BE2C (cell line): ENCODE results near the gene ORM2.

ENCODE experiments used
- DNase-seq: peaks from one replicate; pipeline ENCODE4 v3.0.0-alpha.2; 2020
- H3K27me3 ChIP-seq: fragments of 250-450 bp; sonication (Bioruptor Pico); 2 replicates; pipeline ENCODE4 v1.5.1; 2020; ENCODE audit warnings: mild to moderate bottlenecking
- H3K36me3 ChIP-seq: fragments of 250-450 bp; sonication (Bioruptor Pico); 2 replicates; pipeline ENCODE4 v1.5.1; 2020; ENCODE audit warnings: mild to moderate bottlenecking
- H3K4me1 ChIP-seq: fragments of 250-450 bp; sonication (Bioruptor Pico); 2 replicates; pipeline ENCODE4 v1.5.1; 2020
- H3K4me3 ChIP-seq: 2 replicates; pipeline ENCODE4 v1.5.1; 2011; ENCODE audit warnings: low read depth, low read length
- H3K9me3 ChIP-seq: fragments of 250-450 bp; sonication (Bioruptor Pico); 2 replicates; pipeline ENCODE4 v1.5.1; 2020
- CTCF ChIP-seq: IDR thresholded peaks from 2 replicates; pipeline ENCODE4 v1.5.1; 2012; ENCODE audit warnings: mild to moderate bottlenecking, low read depth, low read length

ORM2 gene

GRCh38 chr9:114310471-114311450, 18.9 kb upstream of the ORM2 start:
- no peaks in the 10 kb centered on the region for H3K36me3 ChIP-seq
- H3K9me3 ChIP-seq = no peaks in the 10 kb centered on the region
- no peak for TF ChIP-seq CTCF
- no peak overlapping the region for H3K4me3 ChIP-seq
- DNase-seq = no peak
- no peaks in the 10 kb centered on the region for H3K4me1 ChIP-seq
- H3K27me3 ChIP-seq = no peaks in the 10 kb centered on the region

- no peak for TF ChIP-seq CTCF
- H3K4me1 ChIP-seq = no peaks in the 10 kb centered on the region
- no peaks in the 10 kb centered on the region for H3K36me3 ChIP-seq
- H3K4me3 ChIP-seq = no peak overlapping the region
- no peak for DNase-seq
- H3K27me3 ChIP-seq = no peaks in the 10 kb centered on the region
- H3K9me3 ChIP-seq = no peaks in the 10 kb centered on the region
Observed at GRCh38 chr9:114311571-114312512, 17.8 kb upstream of the ORM2 start.

- Histone ChIP-seq H3K4me3 (no peak overlapping the region), H3K27me3 (no peaks in the 10 kb centered on the region), H3K36me3 (no peaks in the 10 kb centered on the region), H3K9me3 (no peaks in the 10 kb centered on the region), H3K4me1 (no peaks in the 10 kb centered on the region)
- no peak for TF ChIP-seq CTCF
- DNase-seq = no peak
Observed at GRCh38 chr9:114312513-114312875, 17.2 kb upstream of the ORM2 start.

GRCh38 chr9:114313186-114313585, 16.5 kb upstream of the ORM2 start:
- Histone ChIP-seq H3K27me3 (no peaks in the 10 kb centered on the region), H3K4me1 (no peaks in the 10 kb centered on the region), H3K9me3 (no peaks in the 10 kb centered on the region), H3K4me3 (no peak overlapping the region), H3K36me3 (no peaks in the 10 kb centered on the region)
- DNase-seq = no peak
- no peak for TF ChIP-seq CTCF

- no peak overlapping the region for H3K4me3 ChIP-seq
- H3K27me3 ChIP-seq = no peaks in the 10 kb centered on the region
- no peak for DNase-seq
- H3K4me1 ChIP-seq = no peaks in the 10 kb centered on the region
- H3K36me3 ChIP-seq = no peaks in the 10 kb centered on the region
- no peak for TF ChIP-seq CTCF
- H3K9me3 ChIP-seq = no peaks in the 10 kb centered on the region
Observed at GRCh38 chr9:114314256-114314867, 15.3 kb upstream of the ORM2 start.
